WTC11 (cell line): Measurements from ENCODE around the gene GLRX2. TPM values are rescaled to one million over a fixed set of nuclear protein-coding genes. Genes with fewer than 3 reads are reported as not detected.
A peak's percentile ranks its signal among the peaks of the same experiment; 100 is the strongest.

Experiments
- ATAC-seq: fragments of 200-7000 bp; cut with Tn5 transposase; 2 replicates; pipeline ENCODE4 v1.10.0; 2021; ENCODE audit warnings: mild to moderate bottlenecking, moderate library complexity
- CTCF ChIA-PET: fragments of 300-600 bp; sonication (Branson Sonifier 250); formaldehyde crosslinking; loops from one replicate; lab custom pipeline; 2021; ENCODE audit warnings: antibody characterized with exemption; lab: Charles Lee
- POLR2A ChIA-PET: fragments of 350-600 bp; sonication (Branson Sonifier 250); formaldehyde crosslinking; loops from one replicate; lab custom pipeline; 2021; ENCODE audit warnings: antibody characterized with exemption; lab: Charles Lee
- DNase-seq: peaks from one replicate; pipeline ENCODE4 v3.0.0; 2021; ENCODE audit warnings: low spot score
- H3K27ac Mint-ChIP-seq: 2 replicates; pipeline ENCODE4 v1.8.0; 2021; ENCODE audit warnings: mixed read lengths
- H3K27me3 Mint-ChIP-seq: 2 replicates; pipeline ENCODE4 v1.8.0; 2021; ENCODE audit warnings: low read depth, mild to moderate bottlenecking, moderate library complexity, mixed read lengths
- H3K36me3 Mint-ChIP-seq: 2 replicates; pipeline ENCODE4 v1.8.0; 2021; ENCODE audit warnings: mixed read lengths
- H3K4me1 Mint-ChIP-seq: 2 replicates; pipeline ENCODE4 v1.8.0; 2022; ENCODE audit warnings: mixed read lengths
- H3K4me3 Mint-ChIP-seq: 2 replicates; pipeline ENCODE4 v1.8.0; 2021; ENCODE audit warnings: mild to moderate bottlenecking, moderate library complexity, mixed read lengths
- H3K9me3 Mint-ChIP-seq: 2 replicates; pipeline ENCODE4 v1.8.0; 2021; ENCODE audit warnings: mixed read lengths
- E2F5 ChIP-seq: sonication (generic); formaldehyde crosslinking; IDR thresholded peaks from 2 replicates; pipeline ENCODE4 v1.8.1; 2022; ENCODE audit warnings: mild to moderate bottlenecking, moderate library complexity, missing genetic modification reagents
- ELF4 ChIP-seq: sonication (generic); formaldehyde crosslinking; IDR thresholded peaks from 2 replicates; pipeline ENCODE4 v1.8.1; 2022; ENCODE audit warnings: low read depth, mild to moderate bottlenecking, moderate library complexity, missing genetic modification reagents
- FOXK1 ChIP-seq: sonication (generic); formaldehyde crosslinking; IDR thresholded peaks from 2 replicates; pipeline ENCODE4 v1.8.0; 2022; ENCODE audit warnings: mild to moderate bottlenecking, moderate library complexity, missing genetic modification reagents
- GABPB1 ChIP-seq: sonication (generic); formaldehyde crosslinking; IDR thresholded peaks from 2 replicates; pipeline ENCODE4 v1.8.1; 2023; ENCODE audit warnings: mild to moderate bottlenecking, missing genetic modification reagents
- HMGA2 ChIP-seq: fragments of 250-450 bp; sonication (Bioruptor Pico); IDR thresholded peaks from 2 replicates; pipeline ENCODE4 v1.4.0; 2021; ENCODE audit warnings: mild to moderate bottlenecking, moderate library complexity
- HMGXB4 ChIP-seq: sonication (generic); formaldehyde crosslinking; IDR thresholded peaks from 2 replicates; pipeline ENCODE4 v1.8.1; 2023; ENCODE audit warnings: mild to moderate bottlenecking, moderate library complexity, missing genetic modification reagents
- JAZF1 ChIP-seq: fragments of 250-450 bp; sonication (Bioruptor Pico); IDR thresholded peaks from 2 replicates; pipeline ENCODE4 v1.9.0; 2021; ENCODE audit warnings: moderate library complexity, mild to moderate bottlenecking, inconsistent platforms
- KAT7 ChIP-seq: sonication (generic); formaldehyde crosslinking; IDR thresholded peaks from 2 replicates; pipeline ENCODE4 v1.8.1; 2023; ENCODE audit warnings: missing genetic modification reagents, mild to moderate bottlenecking, borderline replicate concordance
- MAX ChIP-seq: sonication (generic); formaldehyde crosslinking; IDR thresholded peaks from 2 replicates; pipeline ENCODE4 v1.8.0; 2022; ENCODE audit warnings: mild to moderate bottlenecking, missing genetic modification reagents
- NR3C1 ChIP-seq: sonication (generic); formaldehyde crosslinking; conservative IDR thresholded peaks from 2 replicates; pipeline ENCODE4 v1.8.1; 2023; ENCODE audit warnings: low read depth, mild to moderate bottlenecking, missing genetic modification reagents
- SMAD4 ChIP-seq: sonication (generic); formaldehyde crosslinking; IDR thresholded peaks from 2 replicates; pipeline ENCODE4 v1.8.0; 2022; ENCODE audit warnings: mild to moderate bottlenecking, missing genetic modification reagents
- TEAD1 ChIP-seq: sonication (generic); formaldehyde crosslinking; IDR thresholded peaks from 2 replicates; pipeline ENCODE4 v1.8.0; 2022; ENCODE audit warnings: mild to moderate bottlenecking, missing genetic modification reagents
- ZBTB43 ChIP-seq: sonication (generic); formaldehyde crosslinking; IDR thresholded peaks from 2 replicates; pipeline ENCODE4 v1.8.1; 2023; ENCODE audit warnings: mild to moderate bottlenecking, missing genetic modification reagents
- ZNF396 ChIP-seq: fragments of 250-450 bp; sonication (Bioruptor Pico); IDR thresholded peaks from 2 replicates; pipeline ENCODE4 v1.8.0; 2021; ENCODE audit warnings: mild to moderate bottlenecking, moderate library complexity, borderline replicate concordance
- ZNF425 ChIP-seq: fragments of 250-450 bp; sonication (Bioruptor Pico); conservative IDR thresholded peaks from 2 replicates; pipeline ENCODE4 v1.9.0; 2021; ENCODE audit warnings: mild to moderate bottlenecking
- ZNF512 ChIP-seq: sonication (generic); formaldehyde crosslinking; IDR thresholded peaks from 2 replicates; pipeline ENCODE4 v1.8.1; 2022; ENCODE audit warnings: missing genetic modification reagents, borderline replicate concordance
- ZNF532 ChIP-seq: fragments of 250-450 bp; sonication (Bioruptor Pico); IDR thresholded peaks from 2 replicates; pipeline ENCODE4 v1.9.0; 2021; ENCODE audit warnings: mild to moderate bottlenecking, borderline replicate concordance
- ZSCAN18 ChIP-seq: fragments of 250-450 bp; sonication (Bioruptor Pico); IDR thresholded peaks from 2 replicates; pipeline ENCODE4 v2.1.2; 2022; ENCODE audit warnings: mild to moderate bottlenecking, moderate library complexity
- total RNA-seq: library from RNA; stranded (reverse); gene quantifications from 3 replicates; pipeline ENCODE4 v1.2.3, GENCODE V29; 2021

The GLRX2 gene
- total RNA-seq, 1 experiment from 2014 or later = 8.4 TPM

GRCh38 chr1:193114485-193115095 lies 9.4 kb upstream of the GLRX2 start:
- no peaks in the 10 kb centered on the region; the same call in 1 of the 2 replicates for H3K27me3 Mint-ChIP-seq
- H3K4me1 Mint-ChIP-seq = peaks cover 36% of the 10 kb centered on the region
- H3K27ac Mint-ChIP-seq = no peak overlapping the region
- no peak for DNase-seq
- H3K36me3 Mint-ChIP-seq = no peaks in the 10 kb centered on the region
- ChIA-PET CTCF (no interaction called here), POLR2A (interaction anchor here (1.1 kb wide), 1 partner anchor 56 kb away, joined by 3 read pairs; the partner anchor contains the start of genes RO60 and UCHL5)
- no peaks in the 10 kb centered on the region for H3K9me3 Mint-ChIP-seq
- no peak for ATAC-seq
- TF ChIP-seq NR3C1 = no peak
- TF ChIP-seq E2F5 (CRISPR knock-in tag) = no peak
- TF ChIP-seq KAT7 (CRISPR knock-in tag) = no peak
- TF ChIP-seq ZSCAN18 (CRISPR knock-in tag) = no peak
- TF ChIP-seq HMGA2 (CRISPR knock-in tag) = no peak
- no peak for TF ChIP-seq TEAD1 (CRISPR knock-in tag)
- no peak for TF ChIP-seq ELF4 (CRISPR knock-in tag)
- TF ChIP-seq ZNF512 = no peak
- TF ChIP-seq ZBTB43 (CRISPR knock-in tag) = no peak
- TF ChIP-seq ZNF396 (CRISPR knock-in tag) = no peak
- no peak for TF ChIP-seq ZNF425 (CRISPR knock-in tag)
- TF ChIP-seq HMGXB4 = no peak
- no peak overlapping the region for H3K4me3 Mint-ChIP-seq

- CTCF ChIA-PET = interaction anchor here (2.8 kb wide), 1 partner anchor 8 kb away, joined by 16 read pairs; the partner anchor contains the start of gene CDC73
- H3K4me3 Mint-ChIP-seq = peak overlapping the region; percentile 16; the same call in 1 of the 2 replicates
- no peaks in the 10 kb centered on the region for H3K9me3 Mint-ChIP-seq
- peaks cover 36% of the 10 kb centered on the region for H3K4me1 Mint-ChIP-seq
- peak overlapping the region; percentile 80 for H3K27ac Mint-ChIP-seq
- no peaks in the 10 kb centered on the region for H3K27me3 Mint-ChIP-seq
- POLR2A ChIA-PET = interaction anchor here (1.1 to 1.3 kb wide), 4 partner anchors 8 to 55 kb away, joined by 3 to 9 read pairs (median 4); partner anchors contain the start of genes CDC73, GLRX2, RO60 and UCHL5
- DNase-seq (no peak), ATAC-seq (no peak)
- no peaks in the 10 kb centered on the region for H3K36me3 Mint-ChIP-seq
- TF ChIP-seq ZNF532 (CRISPR knock-in tag) (no peak), GABPB1 (CRISPR knock-in tag) (no peak), FOXK1 (CRISPR knock-in tag) (no peak), MAX (CRISPR knock-in tag) (no peak), SMAD4 (no peak), JAZF1 (no peak), KAT7 (CRISPR knock-in tag) (no peak), ZNF512 (no peak), NR3C1 (no peak)
Observed at GRCh38 chr1:193113992-193114332, 8.7 kb upstream of the GLRX2 start.
